Stimulated activated naive CD4-positive, alpha-beta T cell (primary cell): Measurements from ENCODE around the gene SHC3.

Experiments used
- DNase-seq, 6 experiments: peaks; one replicate each; lab custom pipeline; 2025; lab: John Stamatoyannopoulos, UW

SHC3 gene

GRCh38 chr9:88986776-88987175, 191.8 kb downstream of the SHC3 start:
- DNase-seq = no peak

- no peak for DNase-seq
Observed at GRCh38 chr9:88985616-88986015, 193.0 kb downstream of the SHC3 start.

GRCh38 chr9:88984543-88984883, 194.1 kb downstream of the SHC3 start:
- DNase-seq = no peak

GRCh38 chr9:88983865-88984542, 194.6 kb downstream of the SHC3 start:
- DNase-seq = no peak

GRCh38 chr9:88980740-88981203, 197.8 kb downstream of the SHC3 start:
- no peak for DNase-seq

- no peak for DNase-seq
Observed at GRCh38 chr9:88979791-88980190, 198.8 kb downstream of the SHC3 start.

- no peak for DNase-seq
Observed at GRCh38 chr9:88979021-88979420, 199.6 kb downstream of the SHC3 start.

GRCh38 chr9:88978034-88978433, 200.6 kb downstream of the SHC3 start:
- DNase-seq = no peak

GRCh38 chr9:88976890-88977257, 201.7 kb downstream of the SHC3 start:
- DNase-seq = no peak

GRCh38 chr9:88975966-88976889, 202.4 kb downstream of the SHC3 start:
- DNase-seq = no peak

GRCh38 chr9:88974641-88975040, 204.0 kb downstream of the SHC3 start:
- DNase-seq = no peak

- no peak for DNase-seq
Observed at GRCh38 chr9:88973281-88974045, 205.2 kb downstream of the SHC3 start.

- no peak for DNase-seq
Observed at GRCh38 chr9:88972401-88972800, 206.2 kb downstream of the SHC3 start.

- no peak for DNase-seq
Observed at GRCh38 chr9:88971131-88971960, 207.3 kb downstream of the SHC3 start.

GRCh38 chr9:88969646-88970373, 208.8 kb downstream of the SHC3 start:
- no peak for DNase-seq

- DNase-seq = no peak
Observed at GRCh38 chr9:88968799-88969198, 209.8 kb downstream of the SHC3 start.

- DNase-seq = no peak
Observed at GRCh38 chr9:88966894-88967676, 211.5 kb downstream of the SHC3 start.

GRCh38 chr9:88965473-88965872, 213.1 kb downstream of the SHC3 start:
- DNase-seq = no peak

- DNase-seq = no peak
Observed at GRCh38 chr9:88960632-88961031, 218.0 kb downstream of the SHC3 start.
